SK-N-SH (cell line): ENCODE measurements around the gene IL32.

Experiments used
- CTCF ChIP-seq: fragments of 200-600 bp; sonication (generic); IDR thresholded peaks from 2 replicates; pipeline ENCODE4 v1.6.1; 2017; ENCODE audit warnings: antibody characterized with exemption, mild to moderate bottlenecking, moderate library complexity
- EP300 ChIP-seq, 2 experiments: IDR thresholded peaks; 2 replicates each; pipeline versions ENCODE4 v1.4.0 to v1.6.1; 2012; ENCODE audit warnings: borderline replicate concordance in 1 of 2, low read depth in 1 of 2, low read length in 1 of 2
- MEF2A ChIP-seq: IDR thresholded peaks from 2 replicates; pipeline ENCODE4 v1.4.0; 2012; ENCODE audit warnings: low read depth, borderline replicate concordance
- RAD21 ChIP-seq: IDR thresholded peaks from 2 replicates; pipeline ENCODE4 v1.6.1; 2012; ENCODE audit warnings: mild to moderate bottlenecking, low read length
- REST ChIP-seq: IDR thresholded peaks from 2 replicates; pipeline ENCODE4 v1.6.1; 2012; ENCODE audit warnings: mild to moderate bottlenecking, low read depth, low read length, moderate library complexity
- RXRA ChIP-seq: IDR thresholded peaks from 2 replicates; pipeline ENCODE4 v1.4.0; 2012; ENCODE audit warnings: low read depth, mild to moderate bottlenecking, borderline replicate concordance
- TCF12 ChIP-seq: IDR thresholded peaks from 2 replicates; pipeline ENCODE4 v1.4.0; 2012
- TEAD4 ChIP-seq: IDR thresholded peaks from 2 replicates; pipeline ENCODE4 v1.4.0; 2012; ENCODE audit warnings: mild to moderate bottlenecking, borderline replicate concordance; ENCODE audit not compliant: insufficient read depth
- USF2 ChIP-seq: fragments of 150-350 bp; IDR thresholded peaks from 2 replicates; pipeline ENCODE4 v1.6.1; 2017; ENCODE audit warnings: antibody characterized with exemption, low read length, low read depth, borderline replicate concordance
- YY1 ChIP-seq: IDR thresholded peaks from 2 replicates; pipeline ENCODE4 v1.4.0; 2012; ENCODE audit warnings: low read depth, mild to moderate bottlenecking
- ZBTB33 ChIP-seq: IDR thresholded peaks from 2 replicates; pipeline ENCODE4 v1.4.0; 2012; ENCODE audit warnings: low read depth, borderline replicate concordance

- TF ChIP-seq CTCF (no peak), EP300 (IDR thresholded peaks at IDR 0.05; ENCODE audit: borderline replicate concordance in 1 of 2, low read depth in 1 of 2, low read length in 1 of 2) (no peak), ZBTB33 (no peak), RAD21 (no peak), REST (0 out of 2 replicates have a peak, but pooled peaks have one; percentile 52), TEAD4 (no peak), TCF12 (no peak; the same call in 1 of the 2 replicates), RXRA (no peak), YY1 (no peak), USF2 (no peak), MEF2A (no peak)
Observed at GRCh38 chr16:3112058-3112880, 46.8 kb downstream of the IL32 start, which contains the start of gene ZNF205.
